Stimulated activated naive CD8-positive, alpha-beta T cell treated with anti-CD3 and anti-CD28 coated beads, Interleukin-15, Interleukin-2, amounts not matched to agents 100 ng/mL and 50 ng/mL, for 24 hours (primary cell): Measurements from ENCODE around the gene NSMCE4A.
A peak's percentile ranks its signal among the peaks of the same experiment; 100 is the strongest.
"Not testable (repeated sequence)": the region's sequence is repeated elsewhere in the genome, so short reads cannot be mapped to it uniquely, and the experiment has no call there.

Experiments
- H3K27ac Mint-ChIP-seq: one replicate; pipeline ENCODE4 v1.8.0; 2021; ENCODE audit warnings: mild to moderate bottlenecking, mixed read lengths
- H3K27me3 Mint-ChIP-seq: one replicate; pipeline ENCODE4 v1.8.0; 2021; ENCODE audit warnings: mixed read lengths
- H3K36me3 Mint-ChIP-seq: one replicate; pipeline ENCODE4 v1.8.0; 2021; ENCODE audit warnings: low read depth, mixed read lengths
- H3K4me1 Mint-ChIP-seq: one replicate; pipeline ENCODE4 v1.8.0; 2021; ENCODE audit warnings: low read depth, mixed read lengths
- H3K4me3 Mint-ChIP-seq: one replicate; pipeline ENCODE4 v1.8.0; 2021; ENCODE audit warnings: mild to moderate bottlenecking, mixed read lengths
- H3K9me3 Mint-ChIP-seq: one replicate; pipeline ENCODE4 v1.8.0; 2021; ENCODE audit warnings: mixed read lengths

NSMCE4A gene

DNA sequence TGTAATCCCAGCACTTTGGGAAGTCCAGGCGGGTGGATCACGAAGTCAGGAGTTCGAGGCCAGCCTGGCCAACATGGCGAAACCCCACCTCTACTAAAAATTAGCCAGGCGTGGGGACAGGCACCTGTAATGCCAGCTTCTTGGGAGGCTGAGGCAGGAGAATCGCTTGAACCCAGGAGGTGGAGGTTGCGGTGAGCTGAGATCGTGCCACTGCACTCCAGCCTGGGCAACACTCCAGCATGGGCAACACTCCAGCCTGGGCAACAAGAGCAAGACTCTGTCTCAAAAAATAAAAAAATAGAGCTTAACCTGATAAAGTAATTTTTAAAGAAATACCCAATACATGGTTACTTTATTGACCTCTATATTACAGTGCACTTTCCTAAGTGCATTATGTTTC is 5.9 kb downstream of the NSMCE4A start:
- H3K27ac Mint-ChIP-seq, H3K4me3 Mint-ChIP-seq, H3K27me3 Mint-ChIP-seq, H3K9me3 Mint-ChIP-seq: not testable (repeated sequence)
- H3K4me1 Mint-ChIP-seq, result peaks cover 15% of the 10 kb centered on the region
- peaks cover 49% of the 10 kb centered on the region for H3K36me3 Mint-ChIP-seq

DNA sequence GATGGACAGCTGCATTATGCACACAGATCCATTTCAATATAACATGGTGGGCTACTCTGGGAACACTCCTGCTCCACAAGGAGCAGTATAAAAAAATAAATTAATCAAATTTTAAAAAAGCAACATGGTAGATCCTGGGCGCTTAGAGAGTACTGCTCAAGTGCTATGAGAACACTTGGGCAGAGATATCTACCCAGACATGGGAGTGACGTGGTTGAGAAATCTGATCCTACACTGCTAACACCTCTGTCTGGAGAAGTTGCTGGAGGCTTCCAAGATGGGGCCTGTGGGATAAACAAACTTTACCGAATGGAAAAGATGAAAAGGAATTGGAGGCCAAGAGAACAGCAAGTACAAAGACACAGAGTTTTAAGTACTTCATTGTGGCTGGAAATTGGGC is 9.0 kb downstream of the NSMCE4A start:
- H3K4me3 Mint-ChIP-seq, result no peak overlapping the region
- no peaks in the 10 kb centered on the region for H3K4me1 Mint-ChIP-seq
- H3K27ac Mint-ChIP-seq, result no peak overlapping the region
- H3K9me3 Mint-ChIP-seq, result no peaks in the 10 kb centered on the region
- no peaks in the 10 kb centered on the region for H3K27me3 Mint-ChIP-seq
- H3K36me3 Mint-ChIP-seq, result peaks cover 51% of the 10 kb centered on the region

DNA sequence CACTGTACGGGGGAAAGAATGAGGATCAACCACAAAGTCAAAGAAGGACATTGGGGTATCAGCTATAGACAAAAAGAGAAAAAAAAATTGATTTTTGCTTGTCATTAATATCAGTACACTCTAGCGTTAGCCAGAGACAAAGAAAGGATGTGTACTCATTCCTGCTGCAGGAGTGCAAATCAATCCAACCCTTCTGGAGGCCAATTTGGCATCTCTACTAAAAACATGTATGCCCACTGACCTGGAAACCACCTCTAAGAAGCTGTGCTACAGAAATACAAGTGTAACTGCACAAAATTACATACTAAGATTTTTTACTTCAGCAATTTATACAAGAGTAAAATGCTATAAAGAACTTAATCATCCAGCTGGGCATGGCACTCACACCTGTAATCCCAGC is 13.6 kb downstream of the NSMCE4A start:
- peaks cover 67% of the 10 kb centered on the region for H3K36me3 Mint-ChIP-seq
- H3K4me3 Mint-ChIP-seq, result no peak overlapping the region
- H3K27ac Mint-ChIP-seq, result no peak overlapping the region
- no peaks in the 10 kb centered on the region for H3K9me3 Mint-ChIP-seq
- H3K27me3 Mint-ChIP-seq, result no peaks in the 10 kb centered on the region
- peaks cover 25% of the 10 kb centered on the region for H3K4me1 Mint-ChIP-seq

DNA sequence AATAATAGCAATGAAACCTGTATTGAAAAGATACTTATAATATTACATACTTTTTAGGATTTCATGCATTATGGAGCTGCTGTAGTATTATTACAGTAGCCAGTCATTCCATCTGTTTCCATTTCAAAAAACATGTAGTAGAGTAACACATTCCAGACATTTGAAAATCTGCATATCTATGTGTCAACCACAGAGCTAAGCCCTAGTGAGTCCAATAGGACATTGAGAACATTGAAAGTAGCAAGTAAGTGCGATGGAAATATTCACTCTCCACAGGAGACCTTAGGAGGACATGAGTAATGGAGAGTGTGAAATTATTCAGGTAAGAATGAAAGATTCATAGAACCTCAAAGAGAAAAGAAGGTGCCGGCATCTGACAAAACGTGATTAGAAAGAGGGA is 15.3 kb downstream of the NSMCE4A start:
- peaks cover 66% of the 10 kb centered on the region for H3K36me3 Mint-ChIP-seq
- H3K4me3 Mint-ChIP-seq, result no peak overlapping the region
- H3K27ac Mint-ChIP-seq, result peak overlapping the region; percentile 21
- no peaks in the 10 kb centered on the region for H3K9me3 Mint-ChIP-seq
- H3K27me3 Mint-ChIP-seq, result no peaks in the 10 kb centered on the region
- H3K4me1 Mint-ChIP-seq, result peaks cover 35% of the 10 kb centered on the region

DNA sequence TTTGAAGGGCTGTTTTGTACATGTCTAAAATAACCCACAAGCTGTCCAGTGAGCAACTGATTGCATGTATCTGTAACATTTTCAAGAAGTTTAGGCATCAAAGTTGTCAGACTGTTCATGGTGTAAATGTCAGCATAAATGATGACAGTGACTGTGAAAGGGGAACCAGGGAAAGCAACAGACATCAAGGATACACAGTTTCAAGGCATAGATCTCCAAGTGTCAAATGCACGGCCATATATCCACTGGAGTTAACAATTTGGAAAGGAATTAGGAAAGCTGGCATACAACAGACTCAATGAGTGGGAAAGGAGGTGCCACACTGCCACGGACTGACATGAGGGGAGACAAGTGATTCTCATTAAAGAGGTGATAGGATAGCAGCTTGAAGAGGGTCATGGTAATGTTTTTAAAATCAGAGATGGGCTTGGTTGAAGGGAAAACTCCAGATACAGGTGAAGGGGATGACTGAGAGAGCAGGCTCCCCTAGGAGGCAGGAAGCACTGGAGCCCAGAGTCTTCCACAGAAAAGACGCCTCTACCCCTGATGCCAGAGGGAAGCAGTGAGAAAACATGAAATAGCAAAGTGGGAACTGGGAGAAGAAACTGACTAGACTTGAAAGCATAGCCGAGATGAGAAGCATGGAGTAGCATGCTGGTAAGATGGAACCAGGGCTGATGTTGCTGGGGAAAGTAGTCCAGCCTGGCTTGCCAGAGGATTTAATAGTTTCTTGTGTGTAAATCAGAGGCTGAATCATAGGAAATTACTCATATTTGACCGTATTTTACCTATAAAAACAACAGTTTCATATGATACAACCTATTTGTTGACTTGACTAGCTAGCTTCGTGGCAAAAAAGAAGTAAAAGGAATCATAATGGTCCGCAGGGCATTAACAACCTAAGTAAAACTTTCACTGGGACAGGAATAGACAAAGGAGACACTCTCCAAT is 18.6 kb downstream of the NSMCE4A start:
- H3K27ac Mint-ChIP-seq, result peak overlapping the region; percentile 67
- no peak overlapping the region for H3K4me3 Mint-ChIP-seq
- peaks cover 35% of the 10 kb centered on the region for H3K4me1 Mint-ChIP-seq
- peaks cover 63% of the 10 kb centered on the region for H3K36me3 Mint-ChIP-seq
- H3K9me3 Mint-ChIP-seq, result no peaks in the 10 kb centered on the region
- no peaks in the 10 kb centered on the region for H3K27me3 Mint-ChIP-seq

DNA sequence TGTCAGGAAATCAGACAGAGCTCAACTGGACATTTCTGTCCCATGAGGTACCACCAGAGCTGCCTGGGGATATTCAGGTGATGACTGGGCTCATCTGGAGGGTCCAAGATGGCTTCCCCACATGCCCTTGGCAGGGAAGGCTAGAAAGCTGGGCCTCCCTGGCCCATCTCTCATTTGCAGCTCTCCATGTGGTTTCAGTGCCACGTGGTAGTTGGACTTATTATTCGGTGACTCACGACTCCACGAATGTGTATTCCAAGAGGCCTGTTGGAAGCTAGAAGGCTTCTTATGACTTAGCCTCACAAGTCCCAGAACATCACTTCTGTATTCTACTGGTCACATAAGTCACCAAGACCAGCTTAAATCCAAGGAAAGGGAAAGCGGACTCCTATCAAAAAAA is 22.8 kb downstream of the NSMCE4A start:
- no peak overlapping the region for H3K27ac Mint-ChIP-seq
- no peak overlapping the region for H3K4me3 Mint-ChIP-seq
- H3K27me3 Mint-ChIP-seq, result no peaks in the 10 kb centered on the region
- no peaks in the 10 kb centered on the region for H3K9me3 Mint-ChIP-seq
- H3K36me3 Mint-ChIP-seq, result peaks cover 41% of the 10 kb centered on the region
- H3K4me1 Mint-ChIP-seq, result peaks cover 15% of the 10 kb centered on the region

DNA sequence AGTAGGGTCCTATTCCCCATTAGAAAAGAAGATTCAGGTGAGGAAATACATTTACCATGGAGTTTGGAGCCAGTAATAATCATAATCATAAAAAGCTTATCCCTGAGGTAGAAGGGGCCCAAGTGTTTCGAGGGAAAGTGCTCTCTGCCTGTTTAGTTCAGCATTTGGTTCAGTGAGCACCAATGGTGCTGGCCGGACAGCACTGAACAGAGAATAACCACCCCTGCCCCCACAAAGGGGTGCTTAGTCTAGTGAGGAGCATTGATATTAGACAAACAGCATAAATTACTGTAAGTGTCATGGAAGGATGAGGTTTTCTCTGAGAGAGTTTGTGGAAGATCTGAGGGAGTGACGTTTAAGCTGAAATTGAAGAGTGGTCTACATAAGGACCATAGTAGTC is 25.6 kb downstream of the NSMCE4A start:
- no peaks in the 10 kb centered on the region for H3K27me3 Mint-ChIP-seq
- H3K4me3 Mint-ChIP-seq, result no peak overlapping the region
- H3K9me3 Mint-ChIP-seq, result no peaks in the 10 kb centered on the region
- no peaks in the 10 kb centered on the region for H3K4me1 Mint-ChIP-seq
- H3K36me3 Mint-ChIP-seq, result peaks cover 20% of the 10 kb centered on the region
- H3K27ac Mint-ChIP-seq, result no peak overlapping the region

DNA sequence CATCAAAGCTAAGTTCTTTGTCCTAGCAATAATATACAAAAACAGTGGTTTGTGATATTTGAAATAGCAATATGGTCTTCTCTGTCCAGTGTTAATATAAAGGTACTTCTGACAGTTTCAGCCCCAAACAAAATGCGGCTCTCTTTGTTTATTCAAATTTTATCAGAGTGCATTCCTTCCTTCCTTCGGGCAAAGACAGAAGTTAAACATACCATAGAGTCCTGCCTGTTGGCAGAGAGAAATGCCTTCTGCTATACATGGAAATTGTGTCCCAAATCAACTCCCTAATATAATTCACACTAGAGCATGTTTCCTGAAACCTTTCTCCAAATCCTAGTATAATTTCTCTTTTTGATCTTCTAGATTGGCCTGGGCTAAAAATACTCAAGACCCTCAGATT is 26.0 kb downstream of the NSMCE4A start:
- no peaks in the 10 kb centered on the region for H3K27me3 Mint-ChIP-seq
- H3K4me3 Mint-ChIP-seq, result no peak overlapping the region
- H3K9me3 Mint-ChIP-seq, result no peaks in the 10 kb centered on the region
- no peak overlapping the region for H3K27ac Mint-ChIP-seq
- H3K4me1 Mint-ChIP-seq, result no peaks in the 10 kb centered on the region
- H3K36me3 Mint-ChIP-seq, result peaks cover 20% of the 10 kb centered on the region

DNA sequence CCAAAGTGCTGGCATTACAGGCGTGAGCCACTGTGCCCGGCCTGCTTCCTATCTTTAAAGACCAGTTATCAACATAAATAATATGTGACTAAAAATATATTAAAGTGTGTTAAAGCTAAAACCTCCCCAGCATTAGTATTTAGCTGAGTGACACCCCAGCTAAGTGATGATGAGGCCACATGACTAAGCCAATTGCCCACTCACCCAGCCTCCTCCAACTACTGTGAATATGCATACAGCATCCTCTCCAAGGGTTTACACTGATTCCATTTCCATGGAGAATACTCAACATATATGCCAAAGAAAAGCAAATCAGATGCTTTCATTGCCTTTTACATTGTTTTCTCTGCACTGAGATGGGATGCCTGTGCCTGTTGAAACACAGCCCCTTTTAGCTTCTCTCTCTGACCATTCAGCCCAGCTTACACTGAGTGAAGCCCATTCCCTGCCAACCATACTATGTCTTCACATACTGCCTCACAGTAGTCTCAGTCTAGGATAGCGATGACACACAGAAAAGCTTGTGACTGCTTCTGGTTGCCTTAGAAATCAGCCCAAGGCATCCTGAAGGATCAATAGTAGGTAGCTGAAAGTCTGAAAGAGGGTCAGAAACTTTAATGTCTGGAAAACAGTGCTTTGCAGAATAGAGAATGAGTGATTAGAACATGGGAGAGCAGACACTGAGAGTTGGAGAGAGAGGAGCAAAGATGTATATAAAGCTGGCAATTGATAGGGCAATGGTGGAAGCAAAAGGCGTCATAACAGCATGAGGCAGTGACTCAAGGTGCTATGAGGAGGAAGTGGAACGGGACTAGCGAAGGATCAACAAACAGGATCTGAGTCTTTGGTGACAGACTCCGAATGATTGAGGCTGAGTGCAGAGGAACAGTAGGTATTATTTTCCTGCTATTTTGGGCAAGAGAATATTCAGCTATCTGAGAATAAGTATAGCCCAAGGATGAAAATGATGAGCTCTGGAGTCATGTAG is 27.4 kb downstream of the NSMCE4A start:
- no peaks in the 10 kb centered on the region for H3K4me1 Mint-ChIP-seq
- no peak overlapping the region for H3K4me3 Mint-ChIP-seq
- no peaks in the 10 kb centered on the region for H3K27me3 Mint-ChIP-seq
- H3K9me3 Mint-ChIP-seq, result no peaks in the 10 kb centered on the region
- peaks cover 10% of the 10 kb centered on the region for H3K36me3 Mint-ChIP-seq
- no peak overlapping the region for H3K27ac Mint-ChIP-seq

DNA sequence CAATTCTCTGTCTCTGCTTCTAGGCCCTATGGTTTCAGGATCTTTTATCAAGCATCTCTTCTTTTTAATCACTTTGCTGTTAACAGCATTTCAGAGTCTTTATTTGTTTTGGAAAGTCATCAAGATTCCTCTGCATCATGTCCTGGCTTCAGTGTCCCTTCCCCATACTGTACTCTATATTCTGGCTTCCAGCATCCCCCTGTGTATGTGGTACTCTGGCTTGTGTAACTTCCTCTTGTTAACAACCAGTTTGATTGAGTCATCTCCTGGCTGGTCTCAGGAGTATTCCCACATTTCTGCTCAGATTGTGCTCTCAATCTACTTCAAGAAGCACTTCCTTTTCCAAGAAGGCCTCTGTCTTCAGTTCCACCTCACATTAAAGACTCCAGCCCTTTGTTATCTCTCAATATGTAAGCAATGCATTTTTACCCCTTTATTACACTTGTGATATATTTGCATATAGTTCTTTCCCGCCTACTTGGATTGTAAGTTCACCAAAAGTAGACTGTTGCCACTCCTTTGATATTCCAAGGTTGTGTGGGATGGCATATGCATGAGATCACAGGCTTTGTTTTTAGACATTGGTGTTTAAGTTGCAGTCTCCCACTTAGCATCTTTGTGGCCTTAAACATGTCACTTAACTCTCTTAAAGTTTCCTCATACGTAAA is 32.1 kb downstream of the NSMCE4A start:
- Mint-ChIP-seq H3K9me3 (no peaks in the 10 kb centered on the region), H3K27ac (no peak overlapping the region), H3K4me1 (no peaks in the 10 kb centered on the region), H3K36me3 (no peaks in the 10 kb centered on the region), H3K27me3 (peaks cover 24% of the 10 kb centered on the region), H3K4me3 (no peak overlapping the region)

DNA sequence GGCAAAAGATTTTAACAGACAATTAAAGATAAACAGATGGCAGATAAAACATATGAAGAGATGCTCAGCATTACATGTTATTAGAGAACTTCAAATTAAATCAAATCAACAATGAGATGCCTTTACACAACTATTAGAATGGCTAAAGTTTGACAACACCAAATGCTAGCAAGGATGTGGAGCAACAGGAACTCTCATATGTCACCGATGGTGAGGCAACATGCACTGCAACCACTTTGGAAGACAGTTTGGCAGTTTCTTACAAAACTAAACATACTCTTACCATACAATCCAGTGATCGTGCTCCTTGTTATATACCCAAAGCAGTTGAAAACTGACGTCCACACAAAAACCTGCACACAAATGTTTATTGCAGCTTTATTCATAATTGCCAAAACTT is 33.5 kb downstream of the NSMCE4A start:
- H3K27ac Mint-ChIP-seq, result no peak overlapping the region
- peaks cover 24% of the 10 kb centered on the region for H3K27me3 Mint-ChIP-seq
- H3K9me3 Mint-ChIP-seq, result no peaks in the 10 kb centered on the region
- H3K4me1 Mint-ChIP-seq, result no peaks in the 10 kb centered on the region
- no peak overlapping the region for H3K4me3 Mint-ChIP-seq
- H3K36me3 Mint-ChIP-seq, result no peaks in the 10 kb centered on the region

DNA sequence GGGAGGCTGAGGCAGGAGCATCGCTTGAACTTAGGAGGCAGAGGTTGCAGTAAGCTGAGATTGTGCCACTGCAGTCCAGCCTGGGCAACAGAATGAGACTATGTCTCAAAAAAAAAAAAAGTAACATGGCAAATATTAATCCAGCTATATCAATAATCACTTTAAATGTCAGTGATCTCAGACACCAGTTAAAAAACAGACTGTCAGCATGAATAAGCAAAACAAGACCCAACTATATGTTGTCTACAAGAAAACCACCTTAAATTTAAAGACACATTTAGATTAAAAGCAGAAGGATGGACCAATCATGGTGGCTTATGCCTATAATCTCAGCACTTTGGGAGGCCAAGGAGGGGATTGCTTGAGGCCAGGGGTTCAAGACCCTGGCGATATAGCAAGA is 38.7 kb downstream of the NSMCE4A start:
- no peaks in the 10 kb centered on the region for H3K4me1 Mint-ChIP-seq
- no peaks in the 10 kb centered on the region for H3K36me3 Mint-ChIP-seq
- peaks cover 20% of the 10 kb centered on the region for H3K27me3 Mint-ChIP-seq
- H3K27ac Mint-ChIP-seq, result no peak overlapping the region
- no peak overlapping the region for H3K4me3 Mint-ChIP-seq
- no peaks in the 10 kb centered on the region for H3K9me3 Mint-ChIP-seq

DNA sequence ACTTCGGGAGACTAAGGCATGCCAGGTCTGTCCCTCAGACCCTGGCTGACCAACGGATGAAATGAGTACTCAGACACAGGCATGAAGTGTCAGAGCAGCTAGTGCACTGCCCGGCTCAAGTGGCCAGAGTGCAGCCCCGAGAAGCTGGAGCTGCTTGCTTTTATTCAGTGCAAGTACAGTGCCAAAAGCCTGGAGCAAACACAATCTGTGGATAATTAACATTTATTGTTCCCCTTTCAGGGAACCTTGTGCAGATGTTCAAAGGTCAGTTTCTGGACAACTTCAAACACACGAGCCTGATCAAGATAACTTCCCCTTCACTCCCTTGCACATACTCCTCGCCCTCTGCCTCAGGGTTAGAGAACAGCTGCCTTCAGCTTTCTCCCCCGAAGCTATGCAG is 39.3 kb downstream of the NSMCE4A start:
- H3K36me3 Mint-ChIP-seq, result no peaks in the 10 kb centered on the region
- H3K4me3 Mint-ChIP-seq, result no peak overlapping the region
- H3K4me1 Mint-ChIP-seq, result no peaks in the 10 kb centered on the region

DNA sequence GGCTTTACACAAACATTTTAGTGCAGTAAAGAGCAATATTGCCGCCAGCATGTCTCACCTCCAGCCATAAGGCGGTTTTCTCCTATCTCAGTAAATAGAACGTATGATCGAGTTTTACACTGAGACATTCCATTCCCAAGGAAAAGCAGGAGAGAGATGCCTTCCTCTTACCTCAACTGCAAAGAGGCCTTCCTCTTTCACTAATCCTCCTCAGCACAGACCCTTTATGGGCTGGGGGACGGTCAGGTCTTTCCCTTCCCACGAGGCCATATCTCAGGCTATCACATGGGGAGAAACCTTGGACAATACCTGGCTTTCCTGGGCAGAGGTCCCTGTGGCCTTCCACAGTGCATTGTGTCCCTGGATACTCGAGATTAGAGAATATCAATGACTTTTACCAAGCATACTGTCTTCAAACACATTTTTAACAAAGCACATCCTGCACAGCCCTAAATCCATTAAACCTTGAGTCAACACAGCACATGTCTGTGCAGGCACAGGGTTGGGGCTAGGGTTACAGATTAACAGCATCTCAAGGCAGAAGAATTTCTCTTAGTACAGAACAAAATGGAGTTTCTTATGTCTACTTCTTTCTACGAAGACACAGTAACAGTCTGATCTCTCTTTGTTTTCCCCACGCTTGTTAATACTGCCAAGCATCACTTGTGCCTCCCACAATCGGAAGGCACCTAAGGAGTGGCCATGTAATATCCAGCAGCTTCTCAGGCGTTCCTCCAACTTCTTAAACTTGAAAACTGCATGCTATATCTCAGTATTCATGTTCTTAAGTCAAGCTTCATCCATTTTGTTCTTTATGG is 44.5 kb downstream of the NSMCE4A start:
- H3K27ac Mint-ChIP-seq, H3K36me3 Mint-ChIP-seq, H3K27me3 Mint-ChIP-seq, H3K9me3 Mint-ChIP-seq: not testable (repeated sequence)
- Mint-ChIP-seq H3K4me3 (peak overlapping the region; percentile 70), H3K4me1 (peaks cover 26% of the 10 kb centered on the region)

More for the DNA sequence above, 39.3 kb downstream of the NSMCE4A start:
- H3K27me3 Mint-ChIP-seq, result peaks cover 18% of the 10 kb centered on the region
- H3K27ac Mint-ChIP-seq, result no peak overlapping the region
- H3K9me3 Mint-ChIP-seq, result no peaks in the 10 kb centered on the region
